Measurements from ENCODE around the gene CCNY.

CCNY gene

DNA sequence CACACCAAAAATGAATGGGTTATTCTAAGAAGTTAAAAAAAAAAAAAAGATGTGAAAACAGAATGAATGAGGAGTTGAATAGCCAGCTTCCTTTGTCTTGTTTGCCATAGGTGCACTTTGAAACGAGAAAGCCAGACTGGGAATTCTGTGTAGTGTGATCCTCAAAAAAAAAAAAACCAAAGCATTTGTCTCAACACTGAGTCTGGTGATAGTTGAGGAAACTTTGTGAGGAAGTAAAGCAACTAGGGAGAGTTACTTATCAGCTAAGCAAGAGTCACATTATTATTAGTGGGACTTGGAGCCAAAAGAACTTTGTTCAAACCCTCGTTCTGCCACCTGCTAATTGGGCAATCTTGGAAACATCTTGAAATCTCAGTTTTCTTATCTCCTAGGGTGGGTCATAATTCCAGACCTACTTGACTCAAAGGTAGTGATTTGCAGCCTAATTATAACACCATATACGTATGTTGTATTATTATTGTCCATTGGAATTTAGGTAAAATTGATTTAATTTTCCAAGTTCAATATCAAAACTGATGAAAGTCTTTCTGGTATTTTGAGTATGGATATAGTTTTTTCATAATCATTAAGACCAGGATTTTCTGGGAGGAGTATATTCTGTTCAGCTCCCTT, 169.0 kb downstream of the CCNY start:
- no peak for DNase-seq
- in situ Hi-C loops (cut with HindIII; ENCODE audit: low pct_ligation_motif_present, low sequenced_read_pairs), result no loop called here
- no peaks in the 10 kb centered on the region for H3K36me3 ChIP-seq (replicated peaks)
- H3K4me3 ChIP-seq (ENCODE audit: low read depth, low read length), result no peak overlapping the region
- no peak overlapping the region for H3K27ac ChIP-seq
- no peaks in the 10 kb centered on the region for H3K27me3 ChIP-seq (replicated peaks)
- TF ChIP-seq, protein P1, sequence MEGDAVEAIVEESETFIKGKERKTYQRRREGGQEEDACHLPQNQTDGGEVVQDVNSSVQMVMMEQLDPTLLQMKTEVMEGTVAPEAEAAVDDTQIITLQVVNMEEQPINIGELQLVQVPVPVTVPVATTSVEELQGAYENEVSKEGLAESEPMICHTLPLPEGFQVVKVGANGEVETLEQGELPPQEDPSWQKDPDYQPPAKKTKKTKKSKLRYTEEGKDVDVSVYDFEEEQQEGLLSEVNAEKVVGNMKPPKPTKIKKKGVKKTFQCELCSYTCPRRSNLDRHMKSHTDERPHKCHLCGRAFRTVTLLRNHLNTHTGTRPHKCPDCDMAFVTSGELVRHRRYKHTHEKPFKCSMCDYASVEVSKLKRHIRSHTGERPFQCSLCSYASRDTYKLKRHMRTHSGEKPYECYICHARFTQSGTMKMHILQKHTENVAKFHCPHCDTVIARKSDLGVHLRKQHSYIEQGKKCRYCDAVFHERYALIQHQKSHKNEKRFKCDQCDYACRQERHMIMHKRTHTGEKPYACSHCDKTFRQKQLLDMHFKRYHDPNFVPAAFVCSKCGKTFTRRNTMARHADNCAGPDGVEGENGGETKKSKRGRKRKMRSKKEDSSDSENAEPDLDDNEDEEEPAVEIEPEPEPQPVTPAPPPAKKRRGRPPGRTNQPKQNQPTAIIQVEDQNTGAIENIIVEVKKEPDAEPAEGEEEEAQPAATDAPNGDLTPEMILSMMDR (IDR thresholded peaks at IDR 0.05; ENCODE audit: low read depth, low read length, missing control alignments), result no peak

DNA sequence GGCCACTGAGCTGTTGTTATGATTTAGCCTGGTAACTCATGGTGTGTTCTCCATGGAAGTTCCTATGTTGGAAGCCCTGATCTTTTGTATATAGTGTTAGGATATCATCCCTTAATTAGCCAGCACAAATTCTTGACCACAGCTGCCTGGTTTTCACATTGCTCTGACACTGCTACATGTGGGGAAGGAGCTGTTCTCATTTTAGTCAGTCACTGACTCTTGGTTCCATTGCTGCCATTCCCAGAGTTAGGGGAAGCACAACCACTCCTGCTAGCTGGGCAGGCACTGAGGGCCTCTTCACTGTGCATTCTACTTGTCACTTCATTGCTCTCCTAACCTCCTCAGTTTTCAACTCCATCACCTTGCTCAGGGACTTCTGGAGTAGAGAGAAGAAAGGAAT, 170.4 kb downstream of the CCNY start:
- no peak for DNase-seq
- Histone ChIP-seq H3K4me3 (ENCODE audit: low read depth, low read length) (no peak overlapping the region), H3K36me3 (replicated peaks) (no peaks in the 10 kb centered on the region), H3K27ac (no peak overlapping the region), H3K27me3 (replicated peaks) (no peaks in the 10 kb centered on the region)
- in situ Hi-C loops (cut with HindIII; ENCODE audit: low pct_ligation_motif_present, low sequenced_read_pairs), result no loop called here
- TF ChIP-seq, protein P1 (IDR thresholded peaks at IDR 0.05; ENCODE audit: low read depth, low read length, missing control alignments), result no peak

DNA sequence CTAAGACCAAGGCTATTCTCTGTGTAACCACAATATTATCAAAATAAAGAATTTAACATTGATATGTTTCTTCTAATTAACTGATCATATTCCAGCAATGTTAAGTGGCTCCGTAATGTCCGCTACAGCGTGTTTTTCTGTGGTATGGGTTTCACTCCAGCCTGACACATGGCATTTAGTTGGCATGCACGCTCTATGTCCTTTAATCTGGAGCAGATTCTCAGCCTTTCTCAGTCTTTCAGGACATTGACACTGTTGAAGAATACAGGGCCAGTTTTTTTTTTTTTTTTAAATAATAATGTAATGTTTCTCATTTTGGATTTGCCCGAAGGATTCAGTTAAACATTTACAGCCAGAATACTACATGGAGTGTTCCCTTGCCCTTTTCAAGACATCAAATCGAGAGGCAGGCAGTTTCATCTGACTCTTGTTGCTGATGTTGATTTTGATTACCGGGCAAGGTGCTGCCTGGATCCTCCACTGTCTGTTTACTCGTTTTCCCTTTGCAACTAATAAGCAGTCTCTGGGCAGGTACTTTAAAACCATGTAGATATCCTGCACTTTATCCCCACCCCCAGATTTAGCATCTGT, 171.3 kb downstream of the CCNY start:
- Histone ChIP-seq H3K27me3 (replicated peaks) (no peaks in the 10 kb centered on the region), H3K4me3 (ENCODE audit: low read depth, low read length) (no peak overlapping the region), H3K27ac (no peak overlapping the region), H3K36me3 (replicated peaks) (no peaks in the 10 kb centered on the region)
- no peak for DNase-seq
- in situ Hi-C loops (cut with HindIII; ENCODE audit: low pct_ligation_motif_present, low sequenced_read_pairs), result no loop called here
- TF ChIP-seq, protein P1 (IDR thresholded peaks at IDR 0.05; ENCODE audit: low read depth, low read length, missing control alignments), result no peak

DNA sequence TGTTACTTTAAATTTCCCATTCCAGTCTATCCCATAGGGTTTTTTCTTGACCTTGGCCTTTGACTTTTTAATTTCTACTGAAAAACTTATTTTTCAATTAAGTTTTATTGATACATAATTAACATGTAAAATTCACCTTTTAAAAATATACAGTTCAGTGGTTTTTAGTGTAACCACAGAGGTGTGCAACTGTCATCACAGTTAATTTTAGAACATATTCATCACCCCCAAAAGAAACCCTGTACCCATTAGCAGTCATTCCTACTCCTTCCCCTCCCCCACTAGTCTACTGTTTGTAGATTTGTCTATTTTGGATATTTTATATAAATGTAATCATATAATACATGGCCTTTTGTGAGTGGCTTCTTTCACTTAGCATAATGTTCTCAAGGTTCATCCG, 172.3 kb downstream of the CCNY start:
- TF ChIP-seq, protein P1 (IDR thresholded peaks at IDR 0.05; ENCODE audit: low read depth, low read length, missing control alignments), result no peak

DNA sequence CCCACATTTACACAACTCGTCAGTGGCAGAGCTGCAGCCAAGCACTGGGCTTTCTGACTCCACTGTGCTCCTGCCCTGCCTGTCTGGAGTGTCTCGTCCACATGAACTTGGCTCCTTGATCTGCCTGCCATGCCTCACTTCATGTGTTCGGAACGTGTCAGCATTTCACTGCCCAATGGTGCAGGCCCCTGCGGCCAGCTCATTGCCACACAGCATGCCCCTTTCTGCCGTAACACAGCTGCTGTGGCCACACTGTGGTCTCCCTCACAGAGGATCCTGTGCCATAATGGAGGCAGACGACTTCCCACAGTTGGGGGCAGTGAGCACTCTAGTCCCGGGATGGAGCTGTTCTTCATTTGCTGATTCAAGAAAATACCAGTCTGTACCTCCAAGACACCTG, 174.6 kb downstream of the CCNY start:
- in situ Hi-C loops (cut with HindIII; ENCODE audit: low pct_ligation_motif_present, low sequenced_read_pairs), result no loop called here
- Histone ChIP-seq H3K27me3 (replicated peaks) (no peaks in the 10 kb centered on the region), H3K4me3 (ENCODE audit: low read depth, low read length) (no peak overlapping the region), H3K36me3 (replicated peaks) (no peaks in the 10 kb centered on the region), H3K27ac (no peak overlapping the region)
- no peak for DNase-seq
- TF ChIP-seq, protein P1 (IDR thresholded peaks at IDR 0.05; ENCODE audit: low read depth, low read length, missing control alignments), result no peak

More for the DNA sequence above, 172.3 kb downstream of the CCNY start:
- in situ Hi-C loops (cut with HindIII; ENCODE audit: low pct_ligation_motif_present, low sequenced_read_pairs), result no loop called here
- Histone ChIP-seq H3K27me3 (replicated peaks) (no peaks in the 10 kb centered on the region), H3K4me3 (ENCODE audit: low read depth, low read length) (no peak overlapping the region), H3K36me3 (replicated peaks) (no peaks in the 10 kb centered on the region), H3K27ac (no peak overlapping the region)
- DNase-seq, result no peak

DNA sequence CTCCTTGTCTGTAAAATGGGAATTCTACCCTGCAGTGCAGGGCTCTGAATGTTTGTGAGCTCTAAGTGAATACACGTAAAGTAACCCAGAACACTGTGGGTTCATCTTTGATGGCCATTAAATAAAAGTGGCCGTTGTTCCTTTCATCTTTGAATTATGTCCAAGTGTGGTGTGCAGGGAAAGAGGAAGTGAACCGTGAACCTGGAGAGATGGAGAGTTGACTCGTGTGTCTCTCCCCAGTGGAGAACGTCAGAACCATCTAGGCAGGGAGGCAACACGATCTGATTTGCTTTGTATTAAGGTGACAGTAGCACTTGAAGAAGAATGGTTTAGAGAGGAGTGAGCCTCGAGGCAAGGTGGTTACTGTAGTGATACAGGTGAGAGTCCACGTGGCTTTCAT, 175.3 kb downstream of the CCNY start:
- TF ChIP-seq, protein P1 (IDR thresholded peaks at IDR 0.05; ENCODE audit: low read depth, low read length, missing control alignments), result no peak
- no peak overlapping the region for H3K27ac ChIP-seq
- no peak overlapping the region for H3K4me3 ChIP-seq (ENCODE audit: low read depth, low read length)
- DNase-seq, result no peak
- no peaks in the 10 kb centered on the region for H3K27me3 ChIP-seq (replicated peaks)
- H3K36me3 ChIP-seq (replicated peaks), result no peaks in the 10 kb centered on the region
- in situ Hi-C loops (cut with HindIII; ENCODE audit: low pct_ligation_motif_present, low sequenced_read_pairs), result no loop called here

All from brain microvascular endothelial cell (primary cell).